IPS-11a (cell line): ENCODE results near the gene UBE2S.

Experiments used
- H3K4me3 ChIP-seq: one replicate; pipeline ENCODE4 v1.5.1; 2013; ENCODE audit warnings: low read depth, low read length, control low read depth

Gene UBE2S

DNA sequence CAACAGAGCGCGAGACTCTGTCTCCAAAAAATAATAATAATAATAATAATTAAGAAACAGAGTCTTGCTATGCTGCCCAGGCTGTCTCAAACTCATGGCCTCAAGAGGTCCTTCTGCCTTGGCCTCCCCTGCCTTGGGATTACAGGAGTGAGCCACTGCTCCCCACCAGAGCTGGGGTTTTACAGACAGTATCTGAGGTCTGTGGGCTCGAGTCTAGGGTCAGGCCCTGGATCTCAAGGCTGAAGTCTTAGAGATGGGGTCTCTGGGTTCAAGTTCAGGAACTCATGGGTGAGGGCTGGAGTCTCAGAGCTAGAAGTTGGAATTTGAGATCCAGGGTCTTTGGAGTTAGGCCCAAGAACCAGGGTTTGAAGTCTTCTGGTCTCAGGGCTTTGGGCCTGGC lies 40.8 kb downstream of the UBE2S start:
- no peak overlapping the region for H3K4me3 ChIP-seq

DNA sequence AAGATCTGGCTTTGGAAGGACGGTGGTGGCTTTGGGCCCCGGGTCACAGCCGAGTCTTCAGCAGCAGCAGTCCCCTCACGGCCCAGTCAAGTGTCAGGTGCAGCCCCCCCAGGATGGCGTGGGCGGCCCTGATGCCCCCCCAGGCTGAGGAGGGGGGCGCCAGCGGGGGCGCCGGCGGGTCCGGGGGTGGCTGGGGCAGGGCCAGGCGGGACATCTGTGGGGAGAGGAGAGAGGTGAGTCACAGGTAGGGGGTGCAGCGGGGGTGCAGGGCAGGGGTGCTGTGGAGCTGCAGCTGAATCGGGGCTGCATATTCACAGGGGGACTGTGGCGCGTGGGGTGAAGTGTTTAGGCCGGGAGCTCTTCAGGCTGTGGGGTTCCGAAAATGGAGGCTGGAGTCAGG lies 41.6 kb downstream of the UBE2S start:
- H3K4me3 ChIP-seq, result no peak overlapping the region

DNA sequence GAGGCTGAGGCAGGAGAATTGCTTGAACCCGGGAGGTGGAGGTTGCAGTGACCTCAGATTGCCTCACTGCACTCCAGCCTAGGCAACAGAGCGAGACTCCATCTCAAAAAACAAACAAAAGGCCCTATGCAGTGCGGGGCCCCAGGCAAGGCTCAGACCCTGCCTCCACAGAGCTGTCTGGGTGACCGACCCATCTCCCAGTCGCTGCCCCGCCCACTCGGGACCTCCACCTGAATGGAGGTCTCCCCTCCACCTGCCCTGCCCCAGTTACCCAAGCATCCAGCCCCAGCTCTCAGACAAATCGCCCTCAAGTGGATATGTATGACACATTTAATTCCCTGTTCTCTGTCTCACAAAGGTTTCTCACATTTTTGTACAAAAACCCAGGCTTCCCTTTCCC lies 42.3 kb downstream of the UBE2S start:
- H3K4me3 ChIP-seq, result no peak overlapping the region

DNA sequence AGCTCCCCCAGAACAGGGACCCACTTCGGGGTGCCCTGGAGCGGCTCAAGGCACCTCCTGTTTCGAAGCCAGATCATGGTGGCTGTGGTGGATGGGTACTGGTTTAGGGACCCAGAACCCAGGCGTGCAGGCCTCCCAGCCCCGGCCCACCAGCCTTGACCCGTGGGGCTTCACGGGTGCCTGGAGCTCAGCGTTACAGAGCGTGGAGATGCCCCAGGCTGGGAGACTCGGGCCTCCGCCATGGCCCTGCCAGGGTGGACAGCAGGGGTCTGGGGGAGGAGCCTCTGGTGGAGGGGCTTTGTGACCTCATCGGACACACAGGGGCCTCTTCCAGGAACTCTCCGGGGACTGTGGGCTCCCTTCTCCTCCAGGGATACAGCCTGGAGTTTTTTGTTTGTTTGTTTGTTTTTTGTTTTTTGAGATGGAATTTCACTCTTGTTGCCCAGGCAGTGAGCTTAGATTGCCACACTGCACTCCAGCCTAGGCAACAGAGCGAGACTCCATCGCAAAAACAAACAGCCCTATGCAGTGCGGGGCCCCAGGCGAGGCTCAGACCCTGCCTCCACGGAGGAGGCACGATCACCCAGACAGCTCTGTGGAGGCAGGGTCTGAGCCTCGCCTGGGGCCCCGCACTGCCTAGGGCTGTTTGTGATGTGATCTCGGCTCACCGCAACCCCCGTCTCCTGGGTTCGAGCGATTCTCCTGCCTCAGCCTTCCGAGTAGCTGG lies 44.4 kb downstream of the UBE2S start, which contains the start of gene GARIN5B:
Gene GARIN5B, minus strand, starts transcription at position 271 of the 727 bp plus-strand sequence. Its CDS starts 194 bp downstream, at position 77.
- no peak within 1 kb of the TSS for H3K4me3 ChIP-seq

DNA sequence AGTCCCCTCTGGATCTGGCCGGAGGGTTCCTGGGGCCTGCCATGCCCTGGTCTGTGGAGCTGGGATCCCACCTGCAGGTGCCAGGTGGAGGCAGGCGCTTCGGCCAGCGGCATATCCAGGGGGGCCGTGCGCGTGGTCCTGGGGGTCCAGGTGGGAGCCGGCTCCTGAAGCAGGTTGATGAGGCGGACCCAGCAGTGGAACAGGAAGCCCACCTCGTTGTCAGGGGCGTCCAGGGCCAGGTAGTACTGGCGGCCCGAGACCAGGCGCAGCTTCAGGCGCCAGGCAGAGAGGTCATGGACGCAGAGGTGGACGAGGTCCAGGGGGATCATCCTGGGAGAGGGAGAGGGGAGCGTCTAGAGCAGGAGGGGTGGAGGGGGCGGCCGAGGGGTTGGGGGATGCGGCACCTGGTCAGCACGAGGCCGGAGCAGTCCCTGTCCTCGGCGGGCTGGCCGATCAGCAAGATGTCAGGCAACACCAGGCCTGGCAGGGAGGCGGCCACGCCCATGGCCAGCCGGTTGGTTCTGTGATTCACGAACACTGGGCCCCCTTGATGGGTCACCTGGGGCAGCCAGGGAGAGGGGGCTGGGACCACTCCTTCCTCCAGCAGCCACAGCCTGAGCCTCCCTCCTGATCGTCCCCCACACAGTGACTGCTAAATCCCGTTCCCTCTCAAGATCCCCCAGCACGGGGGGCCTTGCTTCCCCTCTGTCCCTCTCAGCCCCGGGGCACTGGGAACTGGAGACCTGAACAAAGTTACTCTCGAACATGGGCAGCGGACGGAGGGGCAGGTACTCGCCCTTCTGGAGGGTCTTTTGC lies 45.2 kb downstream of the UBE2S start:
- H3K4me3 ChIP-seq, result no peak overlapping the region

DNA sequence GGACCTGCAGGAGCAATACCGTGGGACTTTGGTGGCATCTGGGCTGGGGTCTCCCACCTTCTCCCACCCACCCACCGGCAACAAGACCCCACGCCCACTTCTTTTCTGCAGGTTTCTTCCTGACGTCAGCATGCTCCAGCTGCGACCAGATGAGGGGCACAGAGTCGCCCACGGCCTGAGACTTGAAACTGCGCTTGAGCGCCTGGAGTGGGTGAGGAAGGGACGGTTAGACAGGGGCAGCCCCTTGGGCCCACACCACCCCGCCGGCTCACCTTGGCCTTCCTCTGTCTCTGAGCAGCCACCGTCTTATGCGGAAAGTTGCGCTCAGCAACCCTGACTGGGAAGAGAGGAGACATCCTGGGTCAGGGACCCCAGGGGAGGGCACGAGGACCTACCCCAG lies 46.7 kb downstream of the UBE2S start:
- no peak overlapping the region for H3K4me3 ChIP-seq

DNA sequence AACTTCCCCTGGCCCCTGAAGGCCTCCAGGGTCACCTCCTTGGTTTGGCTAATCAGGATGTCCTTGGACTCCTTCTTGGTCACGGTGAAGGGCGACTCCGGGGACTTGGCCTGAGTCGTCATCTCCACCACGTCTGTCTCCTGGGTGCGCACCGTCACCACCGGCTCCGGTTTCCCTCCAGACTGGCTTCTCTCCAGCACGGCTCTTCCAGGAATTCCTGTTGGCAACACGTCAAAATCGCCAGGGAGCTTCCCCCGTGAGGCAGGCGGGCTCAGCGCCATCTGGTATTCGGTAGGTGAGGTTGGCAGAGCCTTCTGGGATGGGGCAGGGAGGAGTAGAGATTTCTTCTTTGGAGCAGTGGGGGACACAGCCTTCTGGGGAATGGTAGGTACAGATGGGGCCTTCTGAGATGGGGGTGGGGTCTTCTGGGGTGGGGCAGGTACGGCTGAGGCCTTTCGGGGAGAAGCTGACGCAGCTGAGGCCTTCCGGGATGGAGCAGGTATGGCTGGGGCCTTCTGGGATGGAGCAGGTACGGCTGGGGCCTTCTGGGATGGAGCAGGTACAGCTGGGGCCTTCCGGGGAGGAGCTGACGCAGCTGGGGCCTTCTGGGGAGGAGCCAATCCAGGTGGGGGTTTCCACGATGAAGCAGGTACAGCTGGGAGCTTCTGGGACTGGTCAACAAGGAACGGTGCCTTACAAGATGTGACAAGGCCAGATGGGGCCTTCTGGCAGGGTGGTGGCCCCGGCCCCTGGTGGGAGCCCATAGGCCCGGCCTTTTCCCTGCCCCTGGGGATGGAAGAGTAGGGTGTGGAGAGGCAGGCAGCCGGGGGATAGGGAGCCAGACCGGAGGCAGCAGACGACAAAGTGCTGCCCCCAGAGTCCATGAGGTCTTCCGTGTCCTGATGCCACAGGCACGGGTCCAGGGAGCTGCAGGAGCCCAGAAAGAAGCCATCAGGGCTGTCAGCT lies 48.4 kb downstream of the UBE2S start:
- H3K4me3 ChIP-seq, result no peak overlapping the region

DNA sequence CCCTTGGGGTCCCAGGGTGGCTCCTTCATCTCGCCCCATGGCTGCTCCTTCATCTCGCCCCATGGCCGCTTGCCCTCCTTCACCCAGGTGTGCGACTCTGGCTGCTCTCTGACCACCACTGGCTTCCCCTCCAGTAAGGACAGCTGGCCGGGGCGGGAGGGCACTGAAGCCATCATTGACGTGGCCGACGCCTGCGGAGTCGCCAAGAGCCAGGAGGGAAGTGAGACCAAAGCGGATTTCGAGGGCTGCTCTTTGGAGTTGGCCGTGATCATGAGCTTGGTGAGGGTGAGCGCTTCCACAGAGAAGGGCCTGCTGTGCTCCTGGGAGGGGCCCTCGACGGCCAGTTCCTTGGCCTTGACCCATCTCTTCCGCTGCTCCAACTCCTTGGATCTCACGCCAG lies 49.1 kb downstream of the UBE2S start:
- H3K4me3 ChIP-seq, result no peak overlapping the region

DNA sequence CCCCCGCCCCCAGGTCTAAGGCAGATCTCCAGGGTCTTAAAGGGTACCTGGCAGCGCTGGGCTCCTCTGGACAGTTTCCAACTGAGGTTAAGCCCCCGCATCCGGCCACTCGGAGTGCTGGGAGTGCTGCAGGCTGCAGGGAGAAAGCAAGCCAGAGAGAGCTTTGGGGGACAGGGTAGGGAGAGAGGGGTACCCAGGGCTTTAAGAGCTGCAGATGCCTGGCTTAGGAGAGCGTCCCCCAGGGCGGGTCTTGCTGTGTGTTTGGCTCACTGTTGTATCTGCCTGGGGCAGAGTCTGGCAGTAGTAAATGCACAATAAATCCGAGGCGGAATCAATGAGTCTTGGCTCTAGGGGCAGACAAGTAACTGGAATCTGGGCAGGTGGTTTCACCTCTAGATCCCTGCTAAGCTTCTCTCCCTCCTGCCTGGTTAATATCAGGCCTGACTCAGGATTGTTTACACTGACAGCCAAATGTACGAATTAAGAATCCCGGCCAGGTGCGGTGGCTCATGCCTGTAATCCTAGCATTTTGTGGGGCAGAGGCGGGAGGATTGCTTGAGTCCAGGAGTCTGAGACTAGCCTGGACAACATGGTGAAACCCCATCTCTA lies 52.3 kb downstream of the UBE2S start:
- H3K4me3 ChIP-seq, result no peak overlapping the region

DNA sequence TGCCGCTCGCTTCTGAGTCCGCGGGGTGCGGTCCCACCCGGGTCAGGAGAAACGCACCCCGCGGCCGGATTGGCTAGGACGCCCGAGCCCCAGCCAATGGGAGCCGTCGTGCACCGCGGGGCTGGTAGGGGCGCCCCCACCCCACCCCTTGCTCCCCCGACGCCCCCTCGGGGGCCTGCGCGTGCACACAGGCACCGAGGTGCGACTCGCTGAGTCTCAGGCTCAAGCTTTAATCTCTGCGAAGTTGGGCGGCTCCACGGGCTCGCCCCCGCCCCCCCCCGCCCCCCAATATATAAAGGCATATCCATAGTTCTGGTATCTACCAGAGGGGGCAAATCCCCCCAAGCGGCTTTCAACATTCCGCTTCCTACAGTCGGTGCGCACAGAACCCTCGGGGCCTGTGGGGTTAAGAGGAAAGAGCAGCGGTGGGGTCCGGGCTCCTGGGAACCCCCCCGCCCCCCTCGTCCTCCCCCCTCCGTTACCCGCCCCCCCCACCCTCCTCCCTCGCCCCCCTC lies 52.8 kb downstream of the UBE2S start, which contains the start of gene COX6B2:
Gene COX6B2, minus strand, starts transcription at position 22 of the 515 bp plus-strand sequence. CDS start 198 bp downstream, outside the sequence.
- H3K4me3 ChIP-seq, result peak within 1 kb of the TSS; percentile 37

DNA sequence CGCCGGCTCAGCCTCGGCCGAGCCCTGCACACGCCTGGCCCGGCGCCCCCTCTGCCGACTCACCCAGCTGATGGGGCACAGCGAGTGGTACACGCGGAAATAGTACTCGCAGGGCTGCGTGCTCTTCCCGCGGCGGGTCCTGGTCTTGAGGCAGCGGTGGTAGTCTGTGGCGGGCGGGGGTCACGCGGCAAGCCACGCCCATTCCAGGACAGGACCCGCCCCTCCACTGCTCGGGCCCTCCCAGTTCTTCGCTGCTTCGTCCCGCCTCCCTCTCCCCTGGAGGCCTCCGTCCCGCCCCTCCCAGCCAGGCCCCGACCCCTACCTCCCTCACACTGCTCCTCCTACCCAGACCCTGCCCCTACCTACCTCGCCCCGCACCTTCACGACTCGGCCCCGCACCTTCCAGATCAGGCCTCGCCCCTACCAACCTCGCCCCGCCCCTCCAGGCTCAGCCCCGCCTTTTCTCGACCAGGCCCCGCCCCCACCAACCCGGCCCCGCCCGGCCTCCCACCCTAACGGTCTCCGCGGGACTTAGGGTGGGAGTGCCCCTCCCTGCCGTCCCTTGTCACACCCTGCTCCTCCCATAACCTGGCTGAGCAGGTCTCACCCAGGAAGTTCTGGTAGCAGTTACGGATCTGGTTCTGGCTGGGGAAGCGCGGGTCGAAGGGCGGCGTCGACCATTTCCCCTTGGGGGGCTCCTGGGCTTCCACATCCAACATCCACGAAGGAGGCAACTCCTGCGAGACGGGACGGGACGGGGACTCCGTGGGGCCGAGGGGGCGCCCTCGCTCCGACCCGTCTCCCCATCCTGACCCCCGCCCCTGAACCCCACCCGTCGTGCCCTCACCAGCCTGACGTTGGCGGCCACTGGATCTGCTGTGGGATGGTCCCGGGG lies 53.5 kb downstream of the UBE2S start:
- peak overlapping the region; percentile 37 for H3K4me3 ChIP-seq

DNA sequence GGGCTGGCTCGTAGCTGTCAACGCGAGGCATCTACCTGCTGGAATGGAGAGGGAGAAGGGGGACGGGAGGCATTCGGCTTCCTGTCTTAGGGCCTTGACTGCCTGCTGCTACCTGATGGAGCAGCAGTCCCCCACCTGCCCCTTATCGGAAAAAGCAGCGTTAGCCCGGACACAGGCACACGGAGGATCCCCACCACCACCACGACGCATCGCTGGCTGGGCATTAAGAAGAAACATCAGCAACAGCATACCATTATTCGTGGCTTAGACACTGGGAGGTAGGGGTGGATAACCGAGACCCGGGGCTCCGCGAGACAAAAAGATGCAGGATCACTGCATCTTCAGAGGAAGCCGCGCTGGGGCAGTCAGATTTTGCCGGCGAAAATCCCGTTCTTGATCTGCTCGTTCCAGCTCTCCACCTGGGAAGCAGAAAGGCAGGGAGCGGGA lies 54.2 kb downstream of the UBE2S start:
- H3K4me3 ChIP-seq, result peak overlapping the region; percentile 37

DNA sequence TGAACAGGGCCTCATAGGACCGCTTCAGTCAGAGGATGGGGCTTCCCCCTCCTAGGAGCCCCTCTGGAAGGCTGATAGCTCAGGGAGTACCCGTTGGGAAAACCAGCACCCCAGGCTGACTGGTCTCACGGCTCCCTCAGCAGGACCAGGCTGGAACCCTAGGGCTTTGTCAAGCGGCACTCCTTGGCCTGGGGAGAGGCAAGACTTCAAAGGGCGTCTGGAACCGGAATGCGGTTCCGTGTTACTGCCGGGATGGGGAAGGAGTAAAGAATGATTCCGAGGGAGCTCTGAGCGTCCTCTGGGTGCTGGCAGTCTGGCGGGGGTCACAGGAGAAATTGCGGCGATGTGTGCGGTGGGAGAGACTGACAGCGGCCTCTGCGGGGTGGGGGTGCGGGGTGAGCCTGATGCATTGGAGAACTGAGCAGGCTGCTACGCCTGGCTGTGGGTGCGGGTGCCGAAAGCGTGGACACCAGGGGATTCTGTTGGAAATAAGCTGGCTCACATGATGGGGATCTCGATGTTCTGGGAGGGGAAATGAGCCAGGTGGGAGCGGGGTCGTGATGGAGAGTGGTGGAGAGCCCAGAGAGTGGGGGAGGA lies 54.9 kb downstream of the UBE2S start:
- no peak overlapping the region for H3K4me3 ChIP-seq

DNA sequence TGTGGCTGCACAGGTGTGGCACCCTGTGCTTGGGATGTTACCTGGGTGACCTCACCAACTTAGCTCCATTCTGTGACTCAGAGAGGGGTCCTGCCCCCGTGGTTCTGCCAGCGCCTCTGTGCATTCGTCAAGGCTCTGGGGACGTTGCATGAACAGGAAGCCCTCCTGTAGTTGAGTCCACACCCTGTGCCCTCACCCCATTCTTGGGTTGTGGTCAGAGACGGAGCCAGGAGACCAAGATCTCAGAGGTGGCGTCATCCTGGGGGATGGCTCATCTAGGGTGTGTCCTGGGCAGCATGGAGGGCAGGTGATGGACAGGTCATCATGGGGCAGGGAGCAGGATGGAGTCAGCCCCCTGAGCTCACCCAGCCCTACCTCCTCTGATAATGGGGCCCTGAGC lies 55.5 kb downstream of the UBE2S start:
- no peak overlapping the region for H3K4me3 ChIP-seq

DNA sequence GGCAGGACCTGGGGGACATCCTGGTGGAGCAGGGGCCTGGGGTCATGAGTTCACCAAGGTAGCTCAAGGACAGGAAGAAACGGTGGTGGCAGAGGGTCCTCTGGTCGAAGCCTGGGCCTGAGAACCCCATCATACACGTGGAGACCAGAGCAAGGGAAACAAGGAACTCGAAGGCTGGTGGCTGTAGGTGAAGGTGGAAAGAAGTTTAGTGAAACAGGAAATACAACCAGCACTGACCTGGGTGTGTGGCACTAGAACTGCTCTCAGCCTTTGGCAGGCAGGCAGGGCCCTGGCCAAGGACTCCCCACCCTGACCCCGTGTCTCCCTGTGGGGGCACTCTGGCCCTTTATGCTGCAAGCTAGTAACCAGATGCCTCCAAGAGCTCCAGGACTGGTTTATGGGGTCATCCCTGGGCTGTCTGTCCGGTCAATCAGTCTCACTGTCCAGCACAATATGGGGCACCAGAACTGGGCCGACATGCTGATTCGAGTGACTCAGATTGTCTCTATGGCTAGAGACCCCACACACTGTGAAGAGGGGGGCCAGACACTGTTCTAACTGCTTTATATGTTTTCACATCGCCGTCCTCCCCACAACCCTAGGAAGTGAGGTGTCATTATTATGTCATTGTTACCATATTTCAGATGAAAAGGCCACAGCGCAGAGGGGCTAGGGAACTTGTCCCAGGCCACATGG lies 56.8 kb downstream of the UBE2S start:
- H3K4me3 ChIP-seq, result no peak overlapping the region
